H1 (cell line): ENCODE results near the gene OTOS. TPM values are rescaled to one million over a fixed set of nuclear protein-coding genes. Genes with fewer than 3 reads are reported as not detected.

Experiments
- CTCF ChIA-PET: fragments of 300-600 bp; sonication (Branson Sonifier 250); formaldehyde crosslinking; loops from one replicate; lab custom pipeline; 2021; ENCODE audit not compliant: partially characterized antibody; lab: Charles Lee
- POLR2A ChIA-PET: fragments of 300-600 bp; sonication (Branson Sonifier 250); formaldehyde crosslinking; loops from one replicate; lab custom pipeline; 2021; ENCODE audit warnings: inconsistent platforms; ENCODE audit not compliant: partially characterized antibody; lab: Charles Lee
- DNase-seq, 2 experiments: peaks; one replicate each; pipeline versions ENCODE4 v3.0.0 to v3.0.0-alpha.2; 2010 to 2022; ENCODE audit warnings: low spot score in 2 of 2, low read depth in 1 of 2, mixed read lengths in 1 of 2
- FAIRE-seq: peaks from 2 replicates; lab custom pipeline; 2011; peaks lifted over from hg19 to GRCh38; lab: Jason Lieb, UNC
- H2AFZ ChIP-seq: 2 replicates; pipeline ENCODE4 v1.8.1; 2012; ENCODE audit warnings: low read length, inconsistent platforms
- H2AK5ac ChIP-seq: 2 replicates; pipeline ENCODE4 v1.6.1; 2013; ENCODE audit warnings: low read depth, low read length
- H2BK120ac ChIP-seq: replicated peaks from 2 replicates; pipeline ENCODE3; 2013; ENCODE audit warnings: low read depth, low read length, inconsistent platforms
- H2BK12ac ChIP-seq: 2 replicates; pipeline ENCODE4 v1.6.1; 2013; ENCODE audit warnings: low read depth, low read length
- H2BK15ac ChIP-seq: 2 replicates; pipeline ENCODE4 v1.6.1; 2013; ENCODE audit warnings: low read length
- H2BK20ac ChIP-seq: 2 replicates; pipeline ENCODE4 v1.6.1; 2013; ENCODE audit warnings: low read length
- H2BK5ac ChIP-seq: 2 replicates; pipeline ENCODE4 v1.6.1; 2013; ENCODE audit warnings: low read depth, low read length
- H3K14ac ChIP-seq: 2 replicates; pipeline ENCODE4 v1.6.1; 2013; ENCODE audit warnings: inconsistent platforms; ENCODE audit not compliant: insufficient read length
- H3K18ac ChIP-seq: 2 replicates; pipeline ENCODE4 v1.6.1; 2013; ENCODE audit warnings: low read length; ENCODE audit errors: extremely low read depth
- H3K23ac ChIP-seq: 2 replicates; pipeline ENCODE4 v1.6.1; 2013; ENCODE audit warnings: inconsistent platforms; ENCODE audit not compliant: insufficient read length
- H3K23me2 ChIP-seq: 2 replicates; pipeline ENCODE4 v1.6.1; 2013; ENCODE audit warnings: low read depth, low read length
- H3K27ac ChIP-seq: 2 replicates; pipeline ENCODE4 v1.6.1; 2011; ENCODE audit warnings: low read depth, low read length, inconsistent platforms
- H3K27me3 ChIP-seq, 4 experiments: replicated peaks in 1 of 4; 1 replicate in 1 of 4; 2 replicates in 3 of 4; pipeline versions ENCODE4 v1.6.1 to v1.8.1; 2011 to 2013; ENCODE audit warnings: low read length in 3 of 4, mild to moderate bottlenecking in 3 of 4, inconsistent platforms in 2 of 4, mixed read lengths in 2 of 4, moderate library complexity in 1 of 4; ENCODE audit not compliant: control insufficient read depth in 3 of 4, insufficient read depth in 3 of 4; ENCODE audit errors: extremely low read depth in 1 of 4
- H3K36me3 ChIP-seq, 4 experiments: 2 replicates each; pipeline versions ENCODE4 v1.6.1 to v1.8.1; 2011 to 2013; ENCODE audit warnings: mild to moderate bottlenecking in 4 of 4, low read length in 3 of 4, moderate library complexity in 2 of 4, control low read depth in 1 of 4, inconsistent platforms in 1 of 4; ENCODE audit not compliant: insufficient read depth in 4 of 4, control insufficient read depth in 2 of 4
- H3K4ac ChIP-seq: replicated peaks from 2 replicates; pipeline ENCODE3; 2013; ENCODE audit warnings: low read length, low read depth, mixed read lengths, inconsistent platforms; ENCODE audit not compliant: insufficient read length
- H3K4me1 ChIP-seq, 4 experiments: replicated peaks in 1 of 4; 1 replicate in 1 of 4; 2 replicates in 3 of 4; pipeline versions ENCODE4 v1.6.1 to v1.8.1; 2011 to 2013; ENCODE audit warnings: low read length in 3 of 4, inconsistent platforms in 2 of 4, mixed read lengths in 1 of 4; ENCODE audit not compliant: insufficient read depth in 4 of 4, control insufficient read depth in 3 of 4
- H3K4me2 ChIP-seq, 2 experiments: 2 replicates each; pipeline versions ENCODE4 v1.6.1 to v1.8.1; 2011 to 2013; ENCODE audit warnings: low read depth in 2 of 2, low read length in 2 of 2, control low read depth in 1 of 2, inconsistent platforms in 1 of 2, mild to moderate bottlenecking in 1 of 2; ENCODE audit not compliant: insufficient read depth in 1 of 2
- H3K4me3 ChIP-seq, 4 experiments: fragments of 200-600, 300-600 bp in 1 of 4; sonication (generic), shearing (Covaris generic), sonication (Bioruptor Twin) in 1 of 4; 2 replicates each; pipeline versions ENCODE4 v1.5.1 to v1.8.1; 2011 to 2016; ENCODE audit warnings: low read length in 4 of 4, low read depth in 3 of 4, control low read depth in 2 of 4, inconsistent platforms in 2 of 4, mild to moderate bottlenecking in 2 of 4, mixed read lengths in 1 of 4, moderate library complexity in 1 of 4; ENCODE audit not compliant: insufficient read depth in 2 of 4; ENCODE audit errors: extremely low read depth in 1 of 4
- H3K56ac ChIP-seq: replicated peaks from 2 replicates; pipeline ENCODE3; 2013; ENCODE audit warnings: low read depth, mild to moderate bottlenecking, mixed read lengths, low read length, inconsistent platforms; ENCODE audit not compliant: insufficient read length
- H3K79me1 ChIP-seq: 2 replicates; pipeline ENCODE4 v1.6.1; 2013; ENCODE audit warnings: low read depth, low read length, control low read depth
- H3K79me2 ChIP-seq, 2 experiments: 2 replicates each; pipeline versions ENCODE4 v1.6.1 to v1.8.1; 2012 to 2013; ENCODE audit warnings: low read length in 2 of 2, mild to moderate bottlenecking in 2 of 2, inconsistent platforms in 1 of 2; ENCODE audit not compliant: insufficient read depth in 2 of 2, control insufficient read depth in 1 of 2
- H3K9ac ChIP-seq, 4 experiments: replicated peaks in 1 of 4; 1 replicate in 1 of 4; 2 replicates in 3 of 4; pipeline versions ENCODE4 v1.6.1 to v1.8.1; 2011 to 2013; ENCODE audit warnings: low read depth in 3 of 4, low read length in 3 of 4, control low read depth in 2 of 4, mild to moderate bottlenecking in 2 of 4, moderate library complexity in 2 of 4, inconsistent platforms in 1 of 4; ENCODE audit errors: extremely low read depth in 1 of 4
- H3K9me3 ChIP-seq, 2 experiments: 2 replicates each; pipeline versions ENCODE4 v1.6.1 to v1.8.1; 2012 to 2013; ENCODE audit warnings: mild to moderate bottlenecking in 2 of 2, moderate library complexity in 2 of 2, control low read depth in 1 of 2, inconsistent platforms in 1 of 2, low read depth in 1 of 2, low read length in 1 of 2, mixed read lengths in 1 of 2; ENCODE audit not compliant: insufficient read depth in 2 of 2
- H4K20me1 ChIP-seq, 2 experiments: replicated peaks in 1 of 2; 2 replicates each; pipeline versions ENCODE3 to v1.8.1; 2011 to 2013; ENCODE audit warnings: inconsistent platforms in 2 of 2, low read length in 2 of 2, mild to moderate bottlenecking in 1 of 2; ENCODE audit not compliant: insufficient read depth in 2 of 2, control insufficient read depth in 1 of 2
- H4K5ac ChIP-seq: 2 replicates; pipeline ENCODE4 v1.6.1; 2013; ENCODE audit warnings: low read length, low read depth, mixed read lengths, inconsistent platforms; ENCODE audit not compliant: insufficient read length
- H4K8ac ChIP-seq: 2 replicates; pipeline ENCODE4 v1.8.0; 2013; ENCODE audit warnings: mild to moderate bottlenecking, moderate library complexity, low read length, inconsistent platforms; ENCODE audit not compliant: insufficient read depth; ENCODE audit errors: extremely low read depth
- H4K91ac ChIP-seq: replicated peaks from 2 replicates; pipeline ENCODE3; 2013; ENCODE audit warnings: low read length, mixed read lengths, inconsistent platforms; ENCODE audit not compliant: insufficient read length
- ASH2L ChIP-seq: fragments of 200-600, 300-600 bp; sonication (generic); IDR thresholded peaks from one replicate; pipeline ENCODE4 v1.7.1; 2017; ENCODE audit warnings: low read length
- BRCA1 ChIP-seq: IDR thresholded peaks from 2 replicates; pipeline ENCODE4 v1.6.1; 2012; ENCODE audit warnings: low read depth, low read length, improper control_type of control experiment
- CREB1 ChIP-seq: IDR thresholded peaks from 2 replicates; pipeline ENCODE4 v1.6.1; 2012; ENCODE audit warnings: inconsistent platforms
- EGR1 ChIP-seq: IDR thresholded peaks from 2 replicates; pipeline ENCODE4 v1.6.1; 2011; ENCODE audit warnings: low read depth, low read length, borderline replicate concordance
- HDAC2 ChIP-seq, 2 experiments: fragments of 300-600 bp in 1 of 2; sonication (generic) in 1 of 2; IDR thresholded peaks; 2 replicates each; pipeline ENCODE4 v1.6.1; 2011 to 2012; ENCODE audit warnings: low read depth in 2 of 2, low read length in 2 of 2, mild to moderate bottlenecking in 2 of 2, moderate library complexity in 2 of 2, borderline replicate concordance in 1 of 2, inconsistent platforms in 1 of 2
- HDAC6 ChIP-seq: IDR thresholded peaks from one replicate; pipeline ENCODE4 v1.7.1; 2012; ENCODE audit warnings: low read depth, mild to moderate bottlenecking, inconsistent platforms, low read length, moderate library complexity
- KDM4A ChIP-seq: IDR thresholded peaks from one replicate; pipeline ENCODE4 v1.7.1; 2012; ENCODE audit warnings: low read depth, mild to moderate bottlenecking, moderate library complexity, low read length, inconsistent platforms; ENCODE audit not compliant: severe bottlenecking
- NRF1 ChIP-seq: IDR thresholded peaks from 2 replicates; pipeline ENCODE4 v1.6.1; 2011; ENCODE audit warnings: mild to moderate bottlenecking, low read depth, low read length, improper control_type of control experiment
- PHF8 ChIP-seq: fragments of 200-600 bp; sonication (generic); conservative IDR thresholded peaks from 2 replicates; pipeline ENCODE4 v1.7.1; 2012; ENCODE audit warnings: low read depth, mild to moderate bottlenecking, inconsistent platforms, low read length, moderate library complexity
- RBBP5 ChIP-seq: IDR thresholded peaks from 2 replicates; pipeline ENCODE4 v1.7.1; 2012; ENCODE audit warnings: low read depth, mild to moderate bottlenecking, inconsistent platforms, low read length, moderate library complexity, borderline replicate concordance
- RNF2 ChIP-seq: fragments of 200-900, 300-1000 bp; sonication (generic); IDR thresholded peaks from 2 replicates; pipeline ENCODE4 v1.7.1; 2016; ENCODE audit warnings: borderline replicate concordance, low read depth, mild to moderate bottlenecking, antibody characterized with exemption, low read length; ENCODE audit not compliant: poor library complexity, severe bottlenecking; ENCODE audit errors: missing control alignments
- SIX5 ChIP-seq: IDR thresholded peaks from 2 replicates; pipeline ENCODE4 v1.6.1; 2011; ENCODE audit warnings: mild to moderate bottlenecking, low read depth, low read length
- SP2 ChIP-seq: IDR thresholded peaks from 2 replicates; pipeline ENCODE4 v1.6.1; 2012; ENCODE audit warnings: mild to moderate bottlenecking, low read length, inconsistent platforms
- TAF7 ChIP-seq: optimal IDR thresholded peaks from 2 replicates; pipeline ENCODE3; 2011; ENCODE audit warnings: low read depth, mild to moderate bottlenecking, inconsistent platforms, low read length, moderate library complexity, borderline replicate concordance
- TCF12 ChIP-seq: IDR thresholded peaks from 2 replicates; pipeline ENCODE4 v1.6.1; 2011; ENCODE audit warnings: low read depth, mild to moderate bottlenecking, low read length
- WGBS, 2 experiments: shearing (Covaris generic) in 1 of 2; methylation state at CpG; one replicate each; pipeline versions ENCODE4 v1.1.6 to v1.1.7; 2013 to 2015; ENCODE audit warnings: low lambda C conversion rate in 2 of 2, mixed read lengths in 2 of 2, inconsistent platforms in 1 of 2, low coverage in 1 of 2, missing lambda C conversion rate in 1 of 2; ENCODE audit not compliant: insufficient replicate concordance in 2 of 2, insufficient coverage in 1 of 2, insufficient read length in 1 of 2; ENCODE audit errors: extremely low coverage in 1 of 2, missing lambda C conversion rate in 1 of 2; 5-methylcytosine and 5-hydroxymethylcytosine counted together
- polyA plus RNA-seq, 7 experiments: library from polyadenylated mRNA; depleted of rRNA in 3 of 7; stranded (reverse) in 5 of 7; unstranded in 2 of 7; fragments of >200 nt in 5 of 7; fragments of 200-250 nt in 2 of 7; gene quantifications; 1 replicate in 5 of 7; 2 replicates in 1 of 7; 4 replicates in 1 of 7; pipeline versions ENCODE4 v1.2.1 to v1.2.3, GENCODE V29; 2011 to 2013; ENCODE audit warnings: missing spikeins in 2 of 7, mixed read lengths in 2 of 7
- total RNA-seq: library from RNA; stranded (reverse); fragmentation: NEBNext Ultra II Directional; extraction: Animal tissue kit (Norgen Biotek cat#: 25700); gene quantifications from 2 replicates; pipeline ENCODE4 v1.2.1, GENCODE V29; 2021

Gene OTOS
- total and polyA plus RNA-seq, 2 of the 8 experiments (the other 6 are each of a cell fraction or from before 2014, with no cell fraction given): 0.17 TPM; not detected in 1

DNA sequence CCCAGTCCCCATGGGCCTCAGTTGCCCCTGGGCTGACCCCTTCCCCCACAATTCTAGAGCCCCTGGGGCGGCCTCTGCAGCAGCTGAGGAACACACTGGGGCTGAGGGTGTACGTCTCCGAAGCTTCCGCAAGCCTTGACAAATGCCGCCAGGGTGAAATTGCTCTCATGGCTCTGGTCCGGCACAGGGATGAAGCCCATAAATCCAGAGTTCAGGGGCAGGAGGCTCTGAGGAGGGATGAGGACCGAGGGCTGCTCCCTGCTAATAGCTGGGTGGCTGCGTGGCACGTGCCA, 27.1 kb upstream of the OTOS start:
- Histone ChIP-seq H3K56ac (no peak overlapping the region), H3K18ac (no peak overlapping the region), H3K27ac (no peak overlapping the region), H3K4me3 (no peak overlapping the region), H3K36me3 (no peaks in the 10 kb centered on the region), H3K23ac (no peak overlapping the region), H2BK5ac (no peak overlapping the region), H3K14ac (no peak overlapping the region), H3K4me2 (no peak overlapping the region), H4K91ac (no peak overlapping the region), H2BK12ac (no peak overlapping the region), H3K4me1 (no peaks in the 10 kb centered on the region), H4K20me1 (no peaks in the 10 kb centered on the region), H3K27me3 (no peaks in the 10 kb centered on the region), H4K8ac (no peak overlapping the region), H2AFZ (no peak overlapping the region), H3K9me3 (peaks cover 0 to 4% of the 10 kb centered on the region in 2 experiments; a peak in 2 of 4 replicates), H2AK5ac (no peak overlapping the region), H3K79me2 (no peaks in the 10 kb centered on the region), H2BK120ac (no peak overlapping the region), H4K5ac (no peak overlapping the region), H3K23me2 (peaks cover 3% of the 10 kb centered on the region; the same call in 1 of the 2 replicates), H3K9ac (no peak overlapping the region), H2BK20ac (no peak overlapping the region), H3K4ac (no peak overlapping the region), H2BK15ac (no peak overlapping the region), H3K79me1 (no peaks in the 10 kb centered on the region)
- POLR2A ChIA-PET: no interaction called here
- CTCF ChIA-PET: no interaction called here
- FAIRE-seq (no peak), DNase-seq (no peak)
- 93% methylated on average over 9 of the region's 9 CpGs; no CpG with 5 or more reads in 1 of the 2 experiments for WGBS, 2 experiments
- TF ChIP-seq KDM4A (no peak), HDAC6 (no peak), SIX5 (no peak), PHF8 (no peak), ASH2L (no peak), SP2 (no peak), TCF12 (no peak), EGR1 (no peak), NRF1 (no peak), RBBP5 (no peak), CREB1 (no peak), BRCA1 (no peak), RNF2 (no peak), HDAC2 (IDR thresholded peaks at IDR 0.05; ENCODE audit: borderline replicate concordance in 1 of 2, low read depth in 2 of 2, low read length in 2 of 2) (no peak), TAF7 (no peak)
